OCI-LY1 (cell line): Measurements from ENCODE around the gene GFOD2.

Experiments used
- H2AFZ ChIP-seq: fragments of 200-600 bp; sonication (generic), shearing (Covaris generic); 2 replicates; pipeline ENCODE4 v1.6.0; 2014; ENCODE audit warnings: antibody characterized with exemption, mild to moderate bottlenecking, low read length
- H3F3A ChIP-seq: fragments of 200-600 bp; sonication (generic), shearing (Covaris generic); 2 replicates; pipeline ENCODE4 v1.6.0; 2014; ENCODE audit warnings: mild to moderate bottlenecking, antibody characterized with exemption, low read length, moderate library complexity; ENCODE audit not compliant: insufficient read depth
- H3K27ac ChIP-seq: fragments of 200-600 bp; sonication (generic); 2 replicates; pipeline ENCODE4 v1.5.1; 2014; ENCODE audit warnings: low read length, mixed run types, mild to moderate bottlenecking, low read depth; ENCODE audit not compliant: poor library complexity, severe bottlenecking
- H3K27me3 ChIP-seq: fragments of 200-600 bp; sonication (generic); 2 replicates; pipeline ENCODE4 v1.6.0; 2014; ENCODE audit warnings: antibody characterized with exemption, mild to moderate bottlenecking, low read length, moderate library complexity; ENCODE audit not compliant: insufficient read depth
- H3K36me3 ChIP-seq: fragments of 200-600 bp; sonication (generic); 2 replicates; pipeline ENCODE4 v1.6.1; 2014; ENCODE audit warnings: mild to moderate bottlenecking, antibody characterized with exemption, low read length, moderate library complexity, mixed read lengths; ENCODE audit not compliant: insufficient read depth
- H3K4me1 ChIP-seq: fragments of 200-600 bp; sonication (generic); 2 replicates; pipeline ENCODE4 v1.5.1; 2014; ENCODE audit warnings: mild to moderate bottlenecking, low read length, moderate library complexity; ENCODE audit not compliant: insufficient read depth, severe bottlenecking
- H3K4me2 ChIP-seq: fragments of 200-600 bp; sonication (generic), shearing (Covaris generic); 2 replicates; pipeline ENCODE4 v1.6.1; 2014; ENCODE audit warnings: low read length
- H3K4me3 ChIP-seq: fragments of 200-600 bp; sonication (generic); 2 replicates; pipeline ENCODE4 v1.5.1; 2014; ENCODE audit warnings: low read length, low read depth, mild to moderate bottlenecking, mixed read lengths; ENCODE audit not compliant: poor library complexity, severe bottlenecking
- H3K79me2 ChIP-seq: fragments of 200-600 bp; shearing (Covaris generic); 2 replicates; pipeline ENCODE4 v1.6.1; 2016; ENCODE audit warnings: mixed run types, low read length, mixed read lengths; ENCODE audit not compliant: insufficient read depth
- H3K9ac ChIP-seq: fragments of 200-600 bp; sonication (generic), shearing (Covaris generic); 2 replicates; pipeline ENCODE4 v1.6.1; 2014; ENCODE audit warnings: mild to moderate bottlenecking, low read length, mixed read lengths
- H3K9me2 ChIP-seq: fragments of 200-600 bp; sonication (generic), shearing (Covaris generic); 2 replicates; pipeline ENCODE4 v1.6.1; 2014; ENCODE audit warnings: low read depth, mild to moderate bottlenecking, low read length, mixed read lengths
- H3K9me3 ChIP-seq: fragments of 200-600 bp; shearing (Covaris generic); 2 replicates; pipeline ENCODE4 v1.6.1; 2014; ENCODE audit warnings: low read length, mixed read lengths
- H4K20me1 ChIP-seq: fragments of 200-600 bp; sonication (generic), shearing (Covaris generic); 2 replicates; pipeline ENCODE4 v1.6.0; 2016; ENCODE audit warnings: mild to moderate bottlenecking, low read length; ENCODE audit not compliant: insufficient read depth
- CTCF ChIP-seq: fragments of 200-600 bp; sonication (generic), shearing (Covaris generic); IDR thresholded peaks from 2 replicates; pipeline ENCODE4 v1.5.1; 2017; ENCODE audit warnings: mild to moderate bottlenecking, antibody characterized with exemption, low read length, moderate library complexity, mixed read lengths
- EZH2 ChIP-seq: fragments of 200-600 bp; sonication (generic), shearing (Covaris generic); IDR thresholded peaks from 2 replicates; pipeline ENCODE4 v1.8.0; 2017; ENCODE audit warnings: borderline replicate concordance, mixed run types, mild to moderate bottlenecking, antibody characterized with exemption, low read length, moderate library complexity, mixed read lengths

GFOD2 gene

GRCh38 chr16:67666032-67666551 is 53.0 kb downstream of the GFOD2 start:
- peak overlapping the region; percentile 85 for H3K4me2 ChIP-seq
- H3K4me1 ChIP-seq = peaks cover 39% of the 10 kb centered on the region

GRCh38 chr16:67665598-67665997 is 53.5 kb downstream of the GFOD2 start:
- peaks cover 11% of the 10 kb centered on the region; the same call in 1 of the 2 replicates for H3K36me3 ChIP-seq
- H3K9ac ChIP-seq = peak overlapping the region; percentile 74
- no peaks in the 10 kb centered on the region for H3K9me3 ChIP-seq
- peak overlapping the region; percentile 70 for H3K4me3 ChIP-seq
- no peak overlapping the region for H2AFZ ChIP-seq
- no peaks in the 10 kb centered on the region for H3K79me2 ChIP-seq
- H3K9me2 ChIP-seq = no peaks in the 10 kb centered on the region
- H3F3A ChIP-seq = no peaks in the 10 kb centered on the region
- TF ChIP-seq EZH2 (no peak), CTCF (no peak)
- no peaks in the 10 kb centered on the region for H4K20me1 ChIP-seq
- no peak overlapping the region for H3K27ac ChIP-seq
- H3K4me2 ChIP-seq = peak overlapping the region; percentile 85
- H3K4me1 ChIP-seq = peaks cover 41% of the 10 kb centered on the region
- no peaks in the 10 kb centered on the region for H3K27me3 ChIP-seq

More at GRCh38 chr16:67666032-67666551, 53.0 kb downstream of the GFOD2 start:
- H3K27ac ChIP-seq = no peak overlapping the region
- H4K20me1 ChIP-seq = no peaks in the 10 kb centered on the region
- H3K36me3 ChIP-seq = peaks cover 11% of the 10 kb centered on the region; the same call in 1 of the 2 replicates
- H3K27me3 ChIP-seq = no peaks in the 10 kb centered on the region
- no peak overlapping the region for H2AFZ ChIP-seq
- no peaks in the 10 kb centered on the region for H3K79me2 ChIP-seq
- H3K9ac ChIP-seq = peak overlapping the region; percentile 74
- no peaks in the 10 kb centered on the region for H3F3A ChIP-seq
- peak overlapping the region; percentile 70 for H3K4me3 ChIP-seq
- no peaks in the 10 kb centered on the region for H3K9me2 ChIP-seq
- TF ChIP-seq EZH2 (no peak), CTCF (no peak)
- H3K9me3 ChIP-seq = no peaks in the 10 kb centered on the region

GRCh38 chr16:67664871-67665270 is 54.2 kb downstream of the GFOD2 start:
- no peak overlapping the region for H3K4me3 ChIP-seq
- peaks cover 41% of the 10 kb centered on the region for H3K4me1 ChIP-seq
- H2AFZ ChIP-seq = no peak overlapping the region
- H3K27me3 ChIP-seq = no peaks in the 10 kb centered on the region
- peaks cover 11% of the 10 kb centered on the region; the same call in 1 of the 2 replicates for H3K36me3 ChIP-seq
- H3K79me2 ChIP-seq = no peaks in the 10 kb centered on the region
- H3K9me2 ChIP-seq = no peaks in the 10 kb centered on the region
- no peak overlapping the region for H3K9ac ChIP-seq
- H3K27ac ChIP-seq = no peak overlapping the region
- H3K4me2 ChIP-seq = no peak overlapping the region
- no peaks in the 10 kb centered on the region for H3F3A ChIP-seq
- no peaks in the 10 kb centered on the region for H4K20me1 ChIP-seq
- TF ChIP-seq CTCF = no peak
- TF ChIP-seq EZH2 = no peak
- H3K9me3 ChIP-seq = no peaks in the 10 kb centered on the region
